ENCODE data around the gene TNS3.

Gene TNS3

DNA sequence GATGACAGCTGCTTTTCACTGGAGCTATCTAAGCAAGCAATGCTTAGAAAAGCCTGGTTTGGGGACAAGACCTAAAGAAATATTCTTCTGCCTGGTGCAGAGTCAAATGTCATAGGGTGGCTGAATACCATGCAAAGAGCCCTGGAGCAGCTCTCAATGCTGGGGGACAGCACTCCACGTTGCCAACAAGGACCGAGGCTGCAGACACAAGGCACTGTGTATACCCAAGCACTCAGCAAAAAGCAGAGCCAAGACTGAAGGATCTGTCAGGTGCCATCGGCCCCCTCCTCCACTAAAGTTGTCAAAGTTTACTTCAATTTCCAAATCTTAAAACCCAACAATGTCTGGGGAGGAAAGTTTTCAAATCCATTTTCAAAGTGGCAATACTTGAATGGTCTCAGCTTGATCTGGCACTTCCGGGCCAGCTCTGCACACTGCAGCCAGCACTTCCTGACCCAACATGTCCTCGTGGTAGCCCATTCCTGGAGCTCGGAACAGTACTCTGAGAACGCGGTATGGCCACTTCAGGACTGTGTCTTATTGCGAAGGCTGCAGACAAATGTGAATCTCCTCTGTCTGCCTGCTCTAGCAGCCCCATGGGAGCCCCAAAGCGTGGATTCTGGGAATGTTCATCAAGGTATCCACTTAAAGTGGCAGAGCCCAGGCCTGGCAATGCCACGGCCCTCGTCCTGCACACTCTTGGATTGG is 191.8 kb downstream of the TNS3 start:
- Histone ChIP-seq H3K9me2 (replicated peaks; ENCODE audit: insufficient read depth, low read length) (no peaks in the 10 kb centered on the region), H3F3A (ENCODE audit: insufficient read depth, low read length) (no peaks in the 10 kb centered on the region), H3K27me3 (replicated peaks; ENCODE audit: insufficient read depth, low read length) (no peaks in the 10 kb centered on the region), H3K9me3 (replicated peaks; ENCODE audit: insufficient read depth, low read length) (no peaks in the 10 kb centered on the region), H3K79me2 (ENCODE audit: low read length) (peaks cover 97% of the 10 kb centered on the region), H4K20me1 (ENCODE audit: insufficient read depth, low read length) (peaks cover 13% of the 10 kb centered on the region; the same call in 1 of the 2 replicates), H3K27ac (ENCODE audit: low read length) (no peak overlapping the region), H3K4me1 (ENCODE audit: low read length) (no peaks in the 10 kb centered on the region), H3K36me3 (replicated peaks; ENCODE audit: insufficient read depth, low read length) (peaks cover 22% of the 10 kb centered on the region), H3K9ac (ENCODE audit: low read length) (no peak overlapping the region), H2AFZ (ENCODE audit: low read length) (no peak overlapping the region), H3K4me3 (ENCODE audit: low read length) (no peak overlapping the region), H3K4me2 (ENCODE audit: low read depth, low read length) (no peak overlapping the region)
- no peak for TF ChIP-seq EZH2phosphoT487 (IDR thresholded peaks at IDR 0.05; ENCODE audit: low read length)
- no peak for TF ChIP-seq EZH2 (optimal IDR thresholded peaks at IDR 0.05; ENCODE audit: low read depth, low read length)
- no peak for TF ChIP-seq CTCF (IDR thresholded peaks at IDR 0.05; ENCODE audit: low read length)
- no peak for DNase-seq

DNA sequence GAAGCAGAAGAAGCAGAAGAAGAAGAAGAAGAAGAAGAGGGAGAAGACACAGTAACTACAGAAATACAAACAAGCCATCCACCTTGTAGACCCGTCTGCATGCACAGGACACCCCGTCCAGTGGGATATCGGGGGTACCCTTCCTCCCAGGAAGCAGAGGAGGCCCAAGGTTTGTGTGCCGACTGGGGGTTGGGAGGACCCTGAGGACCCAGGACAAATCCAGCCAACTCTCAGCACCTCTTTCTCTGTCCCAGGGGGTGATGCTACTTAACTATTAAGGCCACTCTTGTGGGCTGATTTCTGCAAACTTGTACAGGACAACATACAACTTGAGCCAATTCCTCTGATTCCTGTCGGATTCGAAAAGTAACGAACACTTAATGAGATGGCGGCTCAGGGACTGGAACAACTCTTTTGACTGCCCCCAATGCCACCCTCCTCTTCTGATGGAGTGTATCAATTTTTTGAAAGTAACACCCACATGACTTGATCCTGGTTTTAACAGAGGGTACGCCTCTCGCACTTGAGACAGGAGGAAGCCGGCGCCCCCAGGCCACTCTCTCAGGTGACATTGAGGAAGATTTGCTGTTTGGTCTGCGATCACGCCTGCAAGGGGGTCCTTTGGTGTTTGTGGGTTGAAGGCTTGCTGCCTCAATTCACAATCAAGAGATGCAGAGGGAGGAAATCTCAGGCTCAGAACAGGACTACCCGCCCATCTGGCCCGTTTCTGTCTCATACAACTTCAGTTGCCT is 192.6 kb downstream of the TNS3 start:
- peaks cover 97% of the 10 kb centered on the region for H3K79me2 ChIP-seq (ENCODE audit: low read length)
- no peak overlapping the region for H3K4me2 ChIP-seq (ENCODE audit: low read depth, low read length)
- H3K9me2 ChIP-seq (replicated peaks; ENCODE audit: insufficient read depth, low read length): no peaks in the 10 kb centered on the region
- no peak for DNase-seq
- H3K36me3 ChIP-seq (replicated peaks; ENCODE audit: insufficient read depth, low read length): peaks cover 25% of the 10 kb centered on the region
- no peaks in the 10 kb centered on the region for H3K9me3 ChIP-seq (replicated peaks; ENCODE audit: insufficient read depth, low read length)
- H3K4me1 ChIP-seq (ENCODE audit: low read length): no peaks in the 10 kb centered on the region
- no peak overlapping the region for H3K9ac ChIP-seq (ENCODE audit: low read length)
- H3K27me3 ChIP-seq (replicated peaks; ENCODE audit: insufficient read depth, low read length): no peaks in the 10 kb centered on the region
- H4K20me1 ChIP-seq (ENCODE audit: insufficient read depth, low read length): peaks cover 18% of the 10 kb centered on the region; the same call in 1 of the 2 replicates
- H2AFZ ChIP-seq (ENCODE audit: low read length): no peak overlapping the region
- TF ChIP-seq EZH2 (optimal IDR thresholded peaks at IDR 0.05; ENCODE audit: low read depth, low read length): no peak
- TF ChIP-seq CTCF (IDR thresholded peaks at IDR 0.05; ENCODE audit: low read length): no peak
- TF ChIP-seq EZH2phosphoT487 (IDR thresholded peaks at IDR 0.05; ENCODE audit: low read length): no peak
- H3F3A ChIP-seq (ENCODE audit: insufficient read depth, low read length): no peaks in the 10 kb centered on the region
- H3K4me3 ChIP-seq (ENCODE audit: low read length): no peak overlapping the region
- H3K27ac ChIP-seq (ENCODE audit: low read length): no peak overlapping the region

- no peak overlapping the region for H3K4me2 ChIP-seq (ENCODE audit: low read depth, low read length)
- no peak overlapping the region for H3K9ac ChIP-seq (ENCODE audit: low read length)
- no peak for TF ChIP-seq CTCF (IDR thresholded peaks at IDR 0.05; ENCODE audit: low read length)
- TF ChIP-seq EZH2 (optimal IDR thresholded peaks at IDR 0.05; ENCODE audit: low read depth, low read length): no peak
- TF ChIP-seq EZH2phosphoT487 (IDR thresholded peaks at IDR 0.05; ENCODE audit: low read length): no peak
- no peak for DNase-seq
- no peaks in the 10 kb centered on the region for H3K27me3 ChIP-seq (replicated peaks; ENCODE audit: insufficient read depth, low read length)
- H3K9me2 ChIP-seq (replicated peaks; ENCODE audit: insufficient read depth, low read length): no peaks in the 10 kb centered on the region
- no peaks in the 10 kb centered on the region for H3K4me1 ChIP-seq (ENCODE audit: low read length)
- H4K20me1 ChIP-seq (ENCODE audit: insufficient read depth, low read length): peaks cover 29% of the 10 kb centered on the region; the same call in 1 of the 2 replicates
- no peak overlapping the region for H3K27ac ChIP-seq (ENCODE audit: low read length)
- no peaks in the 10 kb centered on the region for H3K9me3 ChIP-seq (replicated peaks; ENCODE audit: insufficient read depth, low read length)
- H3K36me3 ChIP-seq (replicated peaks; ENCODE audit: insufficient read depth, low read length): peaks cover 21% of the 10 kb centered on the region
- H3K4me3 ChIP-seq (ENCODE audit: low read length): no peak overlapping the region
- no peaks in the 10 kb centered on the region for H3F3A ChIP-seq (ENCODE audit: insufficient read depth, low read length)
- peaks cover 96% of the 10 kb centered on the region for H3K79me2 ChIP-seq (ENCODE audit: low read length)
- H2AFZ ChIP-seq (ENCODE audit: low read length): no peak overlapping the region
These were observed 194.4 kb downstream of the TNS3 start for GRCh38 chr7:47387506-47387905.
